NB4 (cell line): ENCODE measurements around the gene B3GLCT.

Experiments
- CTCF ChIP-seq: IDR thresholded peaks from one replicate; pipeline ENCODE4 v1.5.1; 2012; ENCODE audit warnings: low read depth, low read length
- MAX ChIP-seq: IDR thresholded peaks from 2 replicates; pipeline ENCODE4 v1.6.1; 2011; ENCODE audit warnings: low read depth, low read length
- MYC ChIP-seq: IDR thresholded peaks from 2 replicates; pipeline ENCODE4 v1.6.1; 2011; ENCODE audit warnings: low read depth, low read length
- POLR2A ChIP-seq: IDR thresholded peaks from 2 replicates; pipeline ENCODE4 v1.6.1; 2011; ENCODE audit warnings: mild to moderate bottlenecking; ENCODE audit not compliant: insufficient read length; ENCODE audit errors: extremely low read depth

- no peak for TF ChIP-seq CTCF
- no peak for TF ChIP-seq MYC
- TF ChIP-seq POLR2A = no peak
- TF ChIP-seq MAX = no peak
Observed at GRCh38 chr13:31192306-31192705, 7.5 kb upstream of the B3GLCT start.
